HG02642 (cell line): ENCODE results near the gene MFSD6L.

ENCODE experiments used
- ATAC-seq: cut with Tn5 transposase; IDR thresholded peaks from one replicate; pipeline ENCODE4 v1.9.1; 2021; ENCODE audit warnings: mild to moderate bottlenecking; ENCODE audit not compliant: unreplicated experiment, poor library complexity

The MFSD6L gene

DNA sequence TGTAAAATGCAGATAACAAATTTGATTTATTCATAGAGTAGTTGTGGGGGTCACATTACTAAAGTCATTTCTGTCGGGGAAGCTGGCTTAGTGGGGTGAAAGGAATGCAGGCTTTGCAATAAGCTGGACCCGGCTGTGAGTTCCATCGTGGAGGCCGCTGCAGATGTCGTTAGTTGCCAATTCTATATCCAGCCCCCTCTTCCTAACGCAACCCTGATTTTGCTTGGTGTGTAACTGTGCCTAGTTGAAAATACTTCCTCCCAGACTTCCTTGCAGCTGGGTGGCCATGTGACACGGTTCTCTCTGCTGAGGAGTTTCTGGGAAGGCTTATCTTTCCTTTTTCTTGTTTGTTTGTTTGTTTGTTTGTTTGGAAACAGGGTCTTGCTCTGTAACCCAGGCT is 4.5 kb downstream of the MFSD6L start:
- ATAC-seq = no peak

DNA sequence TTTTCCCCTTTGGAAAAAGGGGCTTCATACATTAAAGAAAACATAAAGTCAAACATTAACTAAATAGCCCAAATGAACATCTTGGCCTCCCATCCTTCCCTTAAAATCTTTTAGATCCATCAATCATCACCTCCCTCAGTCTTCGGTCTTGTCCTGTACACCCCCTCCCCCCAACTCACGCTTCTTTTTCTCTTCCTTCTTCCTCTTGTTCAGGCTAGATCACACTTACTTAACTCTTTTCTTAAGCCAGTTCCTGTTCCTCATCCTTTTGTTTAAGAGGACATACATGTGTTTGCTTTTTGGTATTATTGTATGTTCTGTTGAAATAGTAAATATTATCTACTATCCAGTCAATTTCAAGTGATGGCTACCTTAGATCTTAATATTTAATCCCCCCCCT is 5.5 kb downstream of the MFSD6L start:
- ATAC-seq = no peak

DNA sequence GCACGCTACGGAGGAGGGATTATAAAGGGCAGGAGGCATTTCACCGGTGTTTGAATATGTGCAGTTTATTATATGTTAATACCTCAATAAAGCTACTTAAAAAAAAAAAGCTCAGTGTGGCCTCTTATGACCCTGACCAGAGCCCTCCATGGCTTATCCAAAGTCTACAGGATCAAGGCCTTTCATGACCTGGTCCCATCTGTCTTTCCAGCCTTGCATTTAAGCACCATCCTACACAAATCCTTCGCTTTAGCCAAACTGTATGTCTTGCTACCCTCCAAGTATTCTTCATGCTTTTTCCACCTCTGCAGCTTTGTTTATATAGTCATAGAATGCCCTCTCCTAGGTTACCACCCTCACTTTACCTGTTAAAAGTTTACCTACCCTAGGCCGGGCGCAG is 6.5 kb downstream of the MFSD6L start:
- no peak for ATAC-seq

DNA sequence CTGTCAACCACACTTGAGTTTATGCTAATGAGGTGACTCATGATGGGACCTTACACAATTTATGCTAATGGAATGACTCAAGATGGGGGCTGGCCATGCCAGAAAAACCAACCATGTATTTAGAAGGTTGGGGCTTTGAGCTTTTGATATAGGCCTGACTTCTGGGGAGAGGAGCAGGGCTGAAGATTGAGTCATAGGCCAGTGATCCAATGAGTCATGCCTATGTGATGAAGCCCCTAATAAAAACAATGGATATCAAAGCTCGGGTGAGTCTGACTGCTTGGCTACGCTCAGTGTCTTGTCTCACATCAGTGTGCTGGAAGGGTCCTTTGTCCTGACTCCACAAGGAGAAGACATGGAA is 7.3 kb downstream of the MFSD6L start:
- ATAC-seq = no peak

DNA sequence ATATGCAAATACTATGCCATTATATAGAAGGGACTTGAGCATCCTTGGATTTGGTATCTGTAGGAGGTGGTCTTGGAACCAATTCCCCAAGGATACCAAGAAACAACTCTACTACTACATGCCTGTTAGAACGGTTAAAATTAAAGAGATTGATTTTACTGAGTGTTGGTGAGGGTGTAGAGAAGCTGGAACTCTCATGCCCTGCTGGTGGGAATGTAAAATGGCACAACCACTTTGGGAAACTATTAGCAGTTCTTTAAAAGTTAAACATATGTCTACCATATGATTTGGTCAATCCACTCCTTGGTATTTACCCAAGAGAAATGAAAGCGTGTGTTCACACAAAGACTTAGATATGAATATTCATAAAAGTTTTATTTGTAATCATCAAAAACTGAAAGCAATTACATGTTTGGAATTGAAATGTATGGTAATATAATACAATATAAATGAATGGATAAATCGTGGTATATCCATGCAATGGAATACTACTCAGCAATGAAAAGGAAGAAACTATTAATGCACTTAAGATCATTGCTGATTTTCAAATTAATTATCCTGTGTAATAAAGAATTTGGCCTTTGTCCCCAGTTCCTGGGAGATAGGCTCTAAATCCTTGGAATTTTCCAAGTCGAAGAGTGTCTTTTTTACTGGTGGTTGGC is 7.8 kb downstream of the MFSD6L start:
- no peak for ATAC-seq

DNA sequence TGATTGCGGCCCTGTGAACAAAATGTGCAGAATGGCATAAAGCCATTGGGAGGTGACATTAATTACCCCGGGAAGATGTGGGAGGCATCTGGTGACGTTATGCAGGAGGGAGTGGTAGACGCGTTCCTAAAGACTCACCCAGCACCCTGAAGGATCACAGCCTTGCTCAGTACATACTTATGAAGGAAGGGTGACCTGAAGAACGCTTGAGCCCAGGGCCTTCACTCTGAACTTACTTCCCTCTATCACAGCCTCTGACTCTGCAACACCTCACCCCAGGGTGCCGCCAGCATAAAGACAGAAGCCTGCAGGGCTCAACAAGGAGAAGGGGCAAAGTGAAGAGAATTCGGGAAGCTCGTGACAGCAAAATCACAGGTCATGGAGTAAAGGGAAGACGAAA is 9.4 kb downstream of the MFSD6L start:
- ATAC-seq = no peak

DNA sequence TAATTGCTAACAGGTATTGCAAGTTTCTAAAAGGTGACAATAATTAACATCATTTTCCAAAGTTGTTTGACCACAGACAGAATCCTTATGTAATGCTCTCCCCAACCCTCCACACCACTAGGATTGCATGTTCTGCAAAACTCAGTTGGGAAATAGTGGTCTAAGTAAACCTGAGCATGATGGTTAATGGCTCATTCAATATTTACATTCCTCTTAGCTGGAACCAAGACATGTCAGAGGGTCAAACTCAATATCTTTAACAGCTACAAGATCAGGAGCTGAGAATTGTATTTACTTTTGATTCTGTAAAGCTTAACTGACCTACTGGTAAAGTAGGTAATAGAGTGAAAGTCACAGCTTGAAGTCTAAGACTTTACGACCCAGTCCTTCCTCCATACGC is 10.2 kb downstream of the MFSD6L start:
- ATAC-seq = no peak

DNA sequence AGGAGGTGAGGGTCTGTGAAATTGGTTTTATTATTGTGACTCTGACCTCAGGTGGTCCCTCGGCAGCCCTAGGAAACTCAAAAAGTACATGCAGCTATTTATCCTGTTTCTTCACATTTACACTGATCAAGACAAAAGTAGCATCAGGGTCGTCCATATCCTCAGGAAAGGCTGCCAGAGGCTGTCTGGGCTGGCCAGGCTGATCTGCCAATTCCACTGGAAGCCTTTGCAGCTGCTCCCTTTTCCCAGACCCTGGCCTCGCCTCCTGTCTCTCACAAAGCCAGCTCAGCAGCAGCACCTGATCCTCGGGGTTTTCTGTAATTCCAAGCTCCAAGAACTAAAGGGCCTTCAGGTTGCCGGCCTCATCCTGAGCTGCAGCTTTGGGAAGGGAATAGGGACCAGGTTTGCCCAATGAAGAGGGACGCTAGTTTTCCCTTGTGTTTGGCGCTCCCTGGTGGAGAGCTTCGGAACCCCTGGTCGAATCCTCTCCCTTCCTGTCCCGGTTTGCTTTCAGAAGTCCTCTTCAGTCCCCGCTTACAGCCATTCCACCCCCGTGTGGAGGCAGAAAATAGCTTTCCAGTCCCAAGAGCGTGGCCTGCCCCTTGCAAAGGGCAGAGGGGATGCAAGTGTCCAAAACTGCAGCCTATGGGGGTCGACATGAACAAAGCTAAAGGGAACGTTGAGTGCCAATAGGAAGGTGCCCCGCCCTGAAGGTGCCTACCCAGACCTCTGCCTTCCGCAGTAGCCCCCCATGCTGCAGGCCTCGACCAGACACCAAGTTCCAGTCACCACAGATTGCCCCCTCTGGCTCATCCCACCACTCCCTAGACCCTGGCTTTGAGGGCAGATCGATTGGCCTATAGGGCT is 13.4 kb downstream of the MFSD6L start:
- ATAC-seq = no peak

DNA sequence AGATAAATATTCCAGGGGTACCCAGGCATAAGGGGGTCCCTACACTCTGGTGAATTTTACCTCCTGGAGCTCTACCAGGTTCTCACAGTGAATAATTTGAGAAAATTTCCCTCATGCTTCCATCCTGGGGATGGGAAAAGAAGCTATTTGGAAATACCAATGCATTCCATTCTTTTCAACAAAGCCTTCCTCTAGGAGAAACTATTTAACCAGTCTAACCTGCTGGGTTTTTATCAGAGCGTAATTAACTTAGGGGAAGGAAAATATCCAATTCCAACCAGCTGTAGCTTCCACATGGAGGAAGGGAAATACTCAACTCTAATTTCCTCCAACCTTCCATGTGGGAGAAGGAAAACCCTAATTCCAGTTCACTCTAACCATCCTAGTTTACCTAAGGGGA is 17.0 kb downstream of the MFSD6L start:
- no peak for ATAC-seq

DNA sequence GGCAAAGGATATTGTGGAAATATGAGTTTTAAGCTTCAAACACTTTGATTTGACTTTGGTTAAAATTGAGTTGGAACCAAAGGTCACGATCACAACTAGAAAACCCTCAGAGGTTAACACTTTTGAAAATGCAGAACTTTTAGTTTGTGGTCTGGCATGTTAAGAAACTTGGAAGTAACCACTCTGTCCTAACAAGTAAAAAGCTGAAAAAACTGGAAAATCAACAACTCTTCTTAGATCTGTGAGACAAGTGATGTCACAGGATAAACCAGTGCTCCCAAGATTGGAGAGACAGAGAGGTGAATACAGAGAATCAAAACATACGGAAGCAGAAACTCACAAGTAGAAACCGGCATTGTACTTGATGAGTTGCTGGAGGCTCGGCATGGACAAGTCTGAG is 17.4 kb downstream of the MFSD6L start:
- ATAC-seq = no peak

DNA sequence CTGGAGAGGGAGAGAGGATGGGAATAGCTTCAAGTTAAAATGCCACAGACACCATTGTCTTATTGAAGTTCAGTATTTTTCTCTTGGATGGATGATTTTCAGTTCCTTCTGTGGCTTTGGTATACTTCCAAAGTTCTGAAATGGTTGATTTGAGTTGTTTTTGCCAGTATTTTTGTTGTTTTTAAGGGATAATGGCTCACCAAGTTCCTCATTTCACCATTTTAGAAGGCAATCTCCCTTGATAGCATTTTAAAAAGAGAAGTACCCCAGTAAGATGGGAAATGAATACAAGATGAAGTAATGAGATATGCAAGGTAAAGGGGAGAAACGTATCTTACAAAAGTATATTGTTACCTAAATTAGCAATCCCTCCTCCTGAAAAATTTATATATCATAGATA is 22.3 kb downstream of the MFSD6L start:
- no peak for ATAC-seq

DNA sequence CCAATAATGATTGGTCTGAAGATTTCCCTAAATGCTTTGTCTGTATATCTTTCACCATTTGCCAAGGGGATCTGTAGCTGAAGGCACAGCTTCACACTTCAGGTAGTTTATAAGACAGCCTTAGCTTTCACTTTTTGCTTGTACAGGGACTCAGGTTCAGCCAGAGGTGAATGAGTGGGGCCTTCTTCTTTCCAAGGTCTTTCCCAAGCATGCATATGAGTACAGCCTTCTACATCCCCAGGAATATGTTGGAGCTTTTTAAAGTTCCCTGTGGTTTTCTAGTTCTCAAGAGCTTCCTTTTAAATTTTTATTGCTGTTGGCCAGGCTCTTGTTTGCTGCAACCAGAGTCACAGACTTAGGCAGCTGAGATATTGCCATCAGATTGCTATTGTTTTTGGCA is 22.9 kb downstream of the MFSD6L start:
- no peak for ATAC-seq

DNA sequence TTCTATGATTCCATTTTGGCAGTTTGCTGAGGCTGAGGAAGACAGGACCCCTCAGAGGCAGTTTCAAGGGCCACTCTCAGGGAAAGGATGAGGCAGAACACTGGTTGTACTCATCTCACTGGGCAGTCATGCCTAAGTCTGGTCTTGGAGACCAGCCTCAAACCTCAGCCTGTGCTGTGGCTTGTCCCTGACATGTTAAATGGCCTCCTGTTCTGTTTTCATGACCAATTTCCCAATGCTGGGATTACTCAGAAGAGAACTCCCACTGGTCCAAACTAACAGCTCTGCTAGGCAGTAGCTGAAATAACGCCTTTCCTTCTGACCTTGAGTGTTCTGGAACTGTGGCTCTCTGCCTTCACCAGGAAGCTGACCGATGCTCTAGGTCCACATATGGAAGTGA is 32.4 kb downstream of the MFSD6L start:
- ATAC-seq = no peak

DNA sequence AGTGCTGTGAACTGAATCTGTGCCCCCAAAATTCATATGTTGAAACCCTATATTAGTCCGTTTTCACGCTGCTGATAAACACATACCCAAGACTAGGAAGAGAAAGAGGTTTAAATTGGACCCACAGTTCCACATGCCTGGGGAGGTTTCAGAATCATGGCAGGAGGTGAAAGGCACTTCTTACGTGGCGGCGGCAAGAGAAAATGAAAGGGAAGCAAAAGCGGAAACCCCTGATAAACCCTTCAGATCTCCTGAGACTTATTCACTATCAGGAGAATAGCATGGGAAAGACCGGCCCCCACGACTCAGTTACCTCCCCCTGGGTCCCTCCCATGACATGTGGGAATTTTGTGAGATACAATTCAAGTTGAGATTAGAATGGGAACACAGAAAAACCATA is 37.2 kb downstream of the MFSD6L start:
- no peak for ATAC-seq

DNA sequence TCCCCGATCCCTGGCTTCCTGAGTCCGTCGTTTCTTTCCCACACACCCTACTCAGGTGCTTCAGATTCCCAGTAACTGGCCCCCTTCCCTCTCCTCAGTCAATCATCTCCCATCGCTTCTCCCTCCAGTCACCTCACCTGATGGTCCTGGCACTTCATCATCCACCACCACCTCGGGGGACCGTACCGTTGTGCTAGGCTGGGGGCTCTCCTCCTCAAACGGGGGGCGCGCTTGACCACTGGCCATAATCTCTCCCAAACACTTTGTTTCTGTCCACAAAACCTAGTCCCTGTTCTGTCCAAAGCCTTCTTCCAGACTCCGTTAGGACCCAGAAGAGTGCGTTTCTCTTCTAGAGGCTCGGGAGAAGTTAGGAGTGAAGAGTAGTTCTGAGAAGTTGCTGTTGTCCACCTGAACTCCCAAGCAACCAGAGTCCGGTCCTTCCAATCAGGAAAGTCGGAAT is 41.0 kb downstream of the MFSD6L start, which contains the start of gene SPDYE4:
Gene SPDYE4 (minus strand): TSS at position 410 of the 460 bp plus-strand sequence. CDS start 164 bp downstream, at position 246.
- no peak for ATAC-seq

DNA sequence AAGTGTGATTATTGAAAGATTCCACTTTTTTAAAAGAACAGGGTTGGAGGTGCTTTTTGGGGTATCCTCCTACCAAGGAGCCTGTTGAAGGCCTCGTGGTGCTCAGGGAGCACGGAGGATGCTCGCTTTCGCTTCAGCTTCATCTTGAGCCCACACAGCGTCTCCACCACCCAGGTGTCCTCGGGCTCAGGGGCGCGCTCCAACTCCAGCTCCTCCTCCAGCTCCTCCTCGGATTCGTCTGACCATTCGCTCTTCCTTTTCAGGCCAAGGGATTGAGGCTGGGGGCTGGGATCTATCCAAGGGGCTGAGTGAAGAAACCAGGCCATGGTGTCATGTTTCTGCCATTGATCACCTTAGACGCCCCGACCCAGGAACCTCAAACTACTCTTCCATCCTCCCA is 42.0 kb downstream of the MFSD6L start:
- ATAC-seq = no peak

DNA sequence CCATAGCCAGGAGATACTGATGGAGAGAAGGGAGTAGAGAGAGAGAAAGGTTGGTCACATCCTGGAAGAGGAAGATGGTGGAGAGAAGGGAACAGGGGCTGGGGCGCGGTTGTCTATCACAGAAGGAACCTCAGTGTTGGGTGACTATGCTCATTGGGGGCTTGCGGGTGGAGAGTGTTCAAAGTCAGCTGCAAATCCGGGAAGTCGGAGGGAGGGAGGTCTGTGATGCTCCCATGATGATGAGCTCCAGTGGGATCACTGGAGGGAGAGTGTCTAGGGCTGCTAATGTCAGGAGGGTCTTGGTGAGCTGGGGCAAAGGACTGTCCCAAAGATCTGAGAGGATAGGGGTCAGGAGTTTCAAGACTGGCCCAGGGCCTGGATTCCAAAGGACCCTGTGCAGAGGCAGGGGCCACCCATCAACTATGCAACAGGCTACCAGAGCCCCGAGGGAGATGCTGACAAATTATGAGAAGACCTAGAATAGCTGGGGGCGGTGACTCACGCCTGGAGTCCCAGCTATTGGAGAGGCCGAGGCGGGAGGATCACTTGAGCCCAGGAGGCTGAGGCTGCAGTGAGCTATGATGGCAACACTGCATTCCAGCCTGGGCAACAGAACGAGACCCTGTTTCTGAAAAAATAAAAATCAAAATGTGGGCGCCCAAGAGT is 43.4 kb downstream of the MFSD6L start:
- no peak for ATAC-seq

DNA sequence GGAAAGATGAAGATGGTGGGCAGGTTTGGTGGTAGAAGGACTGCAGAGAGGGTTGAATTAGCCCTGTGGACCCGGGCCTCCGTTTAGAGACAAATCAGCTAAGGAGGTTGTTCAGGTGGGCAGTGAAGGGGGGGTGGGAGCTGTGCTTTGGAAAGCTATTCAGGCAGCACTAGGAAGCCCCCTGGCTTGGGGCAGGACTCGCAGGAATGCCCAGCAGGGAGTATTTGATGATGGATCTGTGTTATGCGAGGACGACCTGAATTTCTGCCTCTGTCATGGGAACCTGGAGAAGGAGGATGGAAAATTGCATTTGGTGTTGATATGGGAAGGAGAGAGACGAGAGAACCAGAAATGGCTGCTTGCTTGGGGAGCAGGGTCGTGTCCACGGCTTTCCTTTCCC is 44.3 kb downstream of the MFSD6L start:
- ATAC-seq = no peak

DNA sequence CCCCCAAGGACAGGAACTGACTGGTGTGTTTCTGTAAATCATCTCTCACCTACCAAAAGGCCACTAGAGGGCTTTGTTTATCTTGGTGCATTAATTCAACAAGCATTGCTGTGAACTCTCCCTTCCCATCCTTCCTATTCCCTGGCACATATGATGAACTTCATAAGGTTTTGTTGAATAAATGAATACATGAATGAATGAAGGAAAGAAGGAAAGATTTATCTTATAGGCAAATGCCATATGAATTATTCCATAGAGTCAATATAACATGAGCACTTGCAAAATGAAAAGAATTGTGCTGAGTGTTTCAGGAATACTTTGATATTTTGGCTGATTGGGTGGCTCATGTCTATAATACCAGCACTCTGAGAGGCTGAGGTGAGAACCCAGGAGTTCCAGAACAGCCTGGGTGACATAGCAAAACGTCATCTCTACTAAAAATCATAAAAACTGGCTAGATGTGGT is 45.2 kb downstream of the MFSD6L start:
- no peak for ATAC-seq

DNA sequence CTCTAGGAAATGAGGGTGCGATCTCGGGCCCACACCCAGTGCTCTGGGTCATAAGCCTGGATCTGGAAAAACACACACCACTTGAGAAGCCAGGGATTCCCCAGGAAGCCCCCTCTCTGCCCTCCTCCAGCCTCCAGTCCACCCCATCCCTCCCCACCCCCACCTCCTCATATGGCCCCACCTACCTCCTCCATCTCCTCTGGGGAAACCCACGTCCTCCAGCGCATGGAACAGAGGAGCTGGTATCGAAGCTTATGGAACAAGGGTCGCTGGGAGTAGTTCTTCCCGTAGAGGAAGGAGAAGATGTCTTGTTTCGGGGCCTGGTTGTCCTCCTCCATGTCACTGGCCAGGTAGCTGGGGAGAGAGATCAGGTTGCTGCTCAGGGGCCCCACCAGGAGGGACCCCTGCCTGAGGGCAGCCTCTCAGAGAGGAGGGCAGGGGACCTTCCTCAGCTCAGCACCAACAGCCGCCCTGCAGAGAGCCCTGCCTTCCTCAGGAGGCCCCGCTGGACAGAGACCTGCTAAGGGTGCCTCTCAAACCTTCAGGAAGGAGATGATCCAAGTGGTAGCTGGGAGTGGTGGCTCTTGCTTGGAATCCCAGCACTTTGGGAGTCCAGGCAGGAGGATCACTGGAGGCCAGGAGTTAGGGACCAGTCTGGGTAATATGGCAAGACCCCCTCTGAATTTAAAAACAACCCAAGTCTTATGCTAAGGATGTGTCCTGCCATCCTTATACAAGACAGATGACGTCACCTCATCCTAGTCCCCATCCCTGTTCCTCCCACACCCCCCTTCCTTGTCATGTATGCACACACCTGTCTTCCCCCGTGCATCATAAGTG is 45.8 kb downstream of the MFSD6L start:
- ATAC-seq = no peak
